Colonic mucosa (tissue), 4 donors: ENCODE measurements around the gene TIMELESS. TPM values are rescaled to one million over a fixed set of nuclear protein-coding genes. Genes with fewer than 3 reads are reported as not detected.

Experiments used
- DNase-seq: peaks from one replicate; pipeline ENCODE4 v3.0.0-alpha.2; 2020
- H3K27ac ChIP-seq: fragments of 200-600 bp; one replicate; pipeline ENCODE4 v1.8.0; 2021
- H3K27me3 ChIP-seq: fragments of 200-600 bp; one replicate; pipeline ENCODE4 v1.8.0; 2021
- H3K36me3 ChIP-seq: fragments of 200-600 bp; one replicate; pipeline ENCODE4 v1.8.0; 2021
- H3K4me1 ChIP-seq: fragments of 200-600 bp; one replicate; pipeline ENCODE4 v1.8.0; 2021; ENCODE audit warnings: mild to moderate bottlenecking
- H3K4me3 ChIP-seq: fragments of 200-600 bp; one replicate; pipeline ENCODE4 v1.8.0; 2021
- H3K9ac ChIP-seq, 2 donors: one replicate each; pipeline ENCODE4 v1.7.0; 2013; ENCODE audit warnings: control low read depth in 2 of 2, low read depth in 2 of 2, low read length in 2 of 2
- H3K9me3 ChIP-seq: fragments of 200-600 bp; one replicate; pipeline ENCODE4 v1.8.0; 2021
- intact Hi-C: fragments of 100-400 bp; cut with DNase I; formaldehyde crosslinking; loops from one replicate; pipeline ENCODE4 v1.14.1; 2022
- total RNA-seq, 2 donors: library from RNA; stranded (reverse); fragmentation: NEBNext Ultra II Directional in 1 of 2; extraction: Animal tissue kit (Norgen Biotek cat#: 25700) in 1 of 2; gene quantifications; one replicate each; pipeline ENCODE4 v1.2.1, GENCODE V29; 2021
- TF ChIP-seq, protein P1 (sequence below): fragments of 200-600 bp; IDR thresholded peaks from one replicate; pipeline ENCODE4 v1.8.0; 2022; ENCODE audit warnings: antibody characterized with exemption, mild to moderate bottlenecking
- donor health status: healthy.
- donor health status: DM: no; HTN: no; CAD: no.
- donor health status: DM: no; HTN: no; CAD: no.

TIMELESS gene
- total RNA-seq, 2 donors from 2014 or later = 9.1 to 36.4 TPM

GRCh38 chr12:56417739-56418138 lies 31.5 kb downstream of the TIMELESS start:
- intact Hi-C loops = no loop called here
- Histone ChIP-seq H3K9ac (no peak overlapping the region), H3K4me3 (no peak overlapping the region), H3K4me1 (no peaks in the 10 kb centered on the region), H3K27ac (no peak overlapping the region), H3K36me3 (no peaks in the 10 kb centered on the region), H3K27me3 (no peaks in the 10 kb centered on the region), H3K9me3 (no peaks in the 10 kb centered on the region)
- TF ChIP-seq, protein P1, sequence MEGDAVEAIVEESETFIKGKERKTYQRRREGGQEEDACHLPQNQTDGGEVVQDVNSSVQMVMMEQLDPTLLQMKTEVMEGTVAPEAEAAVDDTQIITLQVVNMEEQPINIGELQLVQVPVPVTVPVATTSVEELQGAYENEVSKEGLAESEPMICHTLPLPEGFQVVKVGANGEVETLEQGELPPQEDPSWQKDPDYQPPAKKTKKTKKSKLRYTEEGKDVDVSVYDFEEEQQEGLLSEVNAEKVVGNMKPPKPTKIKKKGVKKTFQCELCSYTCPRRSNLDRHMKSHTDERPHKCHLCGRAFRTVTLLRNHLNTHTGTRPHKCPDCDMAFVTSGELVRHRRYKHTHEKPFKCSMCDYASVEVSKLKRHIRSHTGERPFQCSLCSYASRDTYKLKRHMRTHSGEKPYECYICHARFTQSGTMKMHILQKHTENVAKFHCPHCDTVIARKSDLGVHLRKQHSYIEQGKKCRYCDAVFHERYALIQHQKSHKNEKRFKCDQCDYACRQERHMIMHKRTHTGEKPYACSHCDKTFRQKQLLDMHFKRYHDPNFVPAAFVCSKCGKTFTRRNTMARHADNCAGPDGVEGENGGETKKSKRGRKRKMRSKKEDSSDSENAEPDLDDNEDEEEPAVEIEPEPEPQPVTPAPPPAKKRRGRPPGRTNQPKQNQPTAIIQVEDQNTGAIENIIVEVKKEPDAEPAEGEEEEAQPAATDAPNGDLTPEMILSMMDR = no peak
- DNase-seq = no peak

- no peak overlapping the region for H3K4me3 ChIP-seq
- H3K27me3 ChIP-seq = no peaks in the 10 kb centered on the region
- TF ChIP-seq, protein P1 = no peak
- no peak overlapping the region for H3K27ac ChIP-seq
- no peaks in the 10 kb centered on the region for H3K36me3 ChIP-seq
- H3K9ac ChIP-seq = no peak overlapping the region
- intact Hi-C loops = no loop called here
- no peaks in the 10 kb centered on the region for H3K4me1 ChIP-seq
- H3K9me3 ChIP-seq = no peaks in the 10 kb centered on the region
- no peak for DNase-seq
These were observed 34.8 kb downstream of the TIMELESS start for GRCh38 chr12:56414401-56414800.

DNA sequence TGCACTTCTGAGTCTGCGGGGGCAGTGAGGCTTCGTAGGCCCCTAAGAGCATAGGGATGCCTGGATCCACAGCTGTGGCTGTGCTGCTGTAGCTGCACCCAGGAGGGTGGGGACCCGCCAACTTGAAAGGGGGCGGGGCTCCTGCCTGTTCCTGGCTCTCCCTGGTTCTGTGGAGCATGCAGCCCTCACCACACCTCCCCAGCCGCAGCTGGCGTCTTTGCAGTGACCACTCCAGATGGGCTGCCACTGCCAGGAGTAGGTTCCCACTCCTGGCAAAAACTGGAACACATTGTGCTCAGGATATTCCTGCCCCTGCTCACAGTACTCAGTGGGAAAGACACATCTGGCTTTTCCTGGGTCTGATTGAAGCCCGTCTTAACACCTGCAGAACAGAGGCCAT lies 35.8 kb downstream of the TIMELESS start:
- Histone ChIP-seq H3K9me3 (no peaks in the 10 kb centered on the region), H3K4me1 (no peaks in the 10 kb centered on the region), H3K27me3 (no peaks in the 10 kb centered on the region), H3K27ac (no peak overlapping the region), H3K36me3 (no peaks in the 10 kb centered on the region), H3K9ac (no peak overlapping the region), H3K4me3 (no peak overlapping the region)
- intact Hi-C loops = no loop called here
- DNase-seq = no peak
- TF ChIP-seq, protein P1 = no peak

- TF ChIP-seq, protein P1 = no peak
- no peaks in the 10 kb centered on the region for H3K9me3 ChIP-seq
These were observed 37.2 kb downstream of the TIMELESS start for GRCh38 chr12:56411781-56412639.

DNA sequence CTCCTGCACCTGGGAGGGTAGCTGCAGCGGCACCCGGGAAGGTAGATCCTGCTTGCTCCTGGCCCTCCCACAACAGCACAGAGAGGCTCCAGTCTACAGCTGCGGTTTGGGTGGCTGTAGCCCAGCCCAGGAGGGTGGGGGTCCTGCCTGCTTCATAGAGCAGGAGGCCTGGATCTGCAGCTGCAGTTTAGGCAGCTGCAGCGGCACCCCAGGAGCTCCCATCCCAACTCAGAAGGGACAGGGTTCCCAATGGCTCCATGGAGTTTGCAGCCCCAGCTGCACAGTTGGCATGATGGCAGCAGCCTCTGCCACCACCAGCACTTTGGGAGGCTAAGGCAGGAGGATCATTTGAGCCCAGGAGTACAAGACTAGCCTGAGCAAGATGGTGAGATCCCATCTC lies 38.5 kb downstream of the TIMELESS start:
- no peak for DNase-seq
- H3K4me1 ChIP-seq = no peaks in the 10 kb centered on the region
- no peaks in the 10 kb centered on the region for H3K9me3 ChIP-seq
- H3K9ac ChIP-seq = no peak overlapping the region
- TF ChIP-seq, protein P1 = no peak
- intact Hi-C loops = no loop called here
- H3K27me3 ChIP-seq = no peaks in the 10 kb centered on the region
- no peaks in the 10 kb centered on the region for H3K36me3 ChIP-seq
- no peak overlapping the region for H3K4me3 ChIP-seq
- H3K27ac ChIP-seq = no peak overlapping the region

More at GRCh38 chr12:56411781-56412639, 37.2 kb downstream of the TIMELESS start:
- Histone ChIP-seq H3K9ac (no peak overlapping the region), H3K4me1 (no peaks in the 10 kb centered on the region), H3K27me3 (no peaks in the 10 kb centered on the region), H3K27ac (no peak overlapping the region), H3K4me3 (no peak overlapping the region), H3K36me3 (no peaks in the 10 kb centered on the region)
- intact Hi-C loops = no loop called here
- DNase-seq = no peak
